ENCODE data around the gene EGFR. TPM values are rescaled to one million over a fixed set of nuclear protein-coding genes. Genes with fewer than 3 reads are reported as not detected.

Gene EGFR
- polyA plus RNA-seq, 1 of the 3 experiments (the other 2 are of a cell fraction), result 37.6 TPM

DNA sequence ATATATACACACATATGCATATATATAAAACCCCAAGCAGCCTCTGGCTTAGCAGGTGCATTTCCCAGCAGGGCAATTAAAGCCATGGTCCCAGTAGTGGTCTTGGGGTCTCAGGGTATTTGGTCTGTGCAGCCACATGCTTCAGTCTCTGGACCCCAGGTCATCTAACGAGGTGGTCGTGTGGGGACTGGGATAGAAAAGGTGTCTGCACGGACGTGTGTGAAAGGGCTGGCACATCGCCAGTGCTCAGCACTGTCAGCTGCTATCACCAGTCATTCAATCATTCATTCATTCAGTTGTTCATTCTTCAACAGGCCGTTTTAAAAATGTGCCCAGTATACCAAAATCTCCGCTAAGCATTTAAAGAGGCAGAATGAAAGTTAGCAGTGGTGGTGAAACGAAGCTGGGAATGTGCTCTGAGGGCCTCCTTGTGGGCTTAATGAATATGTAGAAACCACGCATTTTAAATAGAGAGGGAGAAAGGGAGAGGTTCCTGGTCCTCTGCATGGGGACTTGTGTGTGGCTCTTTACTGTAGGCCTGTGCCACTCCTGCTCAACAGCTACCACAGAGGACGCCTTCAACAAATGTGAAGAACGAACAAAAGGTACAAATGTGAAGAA lies 170.4 kb downstream of the EGFR start (continued):
- TF ChIP-seq, protein P1, sequence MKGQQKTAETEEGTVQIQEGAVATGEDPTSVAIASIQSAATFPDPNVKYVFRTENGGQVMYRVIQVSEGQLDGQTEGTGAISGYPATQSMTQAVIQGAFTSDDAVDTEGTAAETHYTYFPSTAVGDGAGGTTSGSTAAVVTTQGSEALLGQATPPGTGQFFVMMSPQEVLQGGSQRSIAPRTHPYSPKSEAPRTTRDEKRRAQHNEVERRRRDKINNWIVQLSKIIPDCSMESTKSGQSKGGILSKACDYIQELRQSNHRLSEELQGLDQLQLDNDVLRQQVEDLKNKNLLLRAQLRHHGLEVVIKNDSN (IDR thresholded peaks at IDR 0.05; ENCODE audit: borderline replicate concordance, low read depth), result no peak
- no peak for TF ChIP-seq CHD2 (IDR thresholded peaks at IDR 0.05; ENCODE audit: low read length, partially characterized antibody)
- no peak for TF ChIP-seq PBX3 (IDR thresholded peaks at IDR 0.05)

DNA sequence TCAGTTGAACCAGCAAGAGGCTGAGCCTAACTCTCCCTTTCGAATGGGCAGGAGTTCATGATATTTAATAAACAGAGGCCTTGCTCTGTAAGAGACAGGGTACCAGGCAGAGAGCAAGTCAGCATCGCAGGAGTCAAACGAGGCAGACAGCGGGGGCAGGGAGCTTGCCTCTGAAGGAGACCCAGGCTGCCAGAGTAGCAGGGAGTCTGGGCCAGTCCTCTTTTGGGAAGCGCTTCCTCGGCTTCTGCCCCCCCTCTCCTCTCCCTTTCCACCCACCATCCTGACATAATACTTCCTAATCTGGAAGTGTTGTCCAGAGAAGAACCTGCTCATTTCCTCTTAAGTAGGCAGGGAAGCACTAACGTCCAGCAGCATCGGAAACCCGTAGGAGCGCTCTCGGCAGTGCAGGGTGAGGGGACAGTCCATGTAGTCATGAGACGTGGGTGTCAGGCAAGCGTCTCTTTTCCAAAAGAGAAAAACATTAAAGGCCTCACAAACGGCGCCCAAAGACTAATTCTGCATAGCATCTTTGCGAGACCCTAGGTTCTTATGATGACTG lies 171.1 kb downstream of the EGFR start:
- ChIA-PET POLR2A (no interaction called here), CTCF (interaction anchor here (2.2 to 3.0 kb wide), 2 partner anchors 65 to 401 kb away, joined by 6 to 11 read pairs; no protein-coding TSS in a partner anchor)
- H3K9ac ChIP-seq, result no peak overlapping the region
- no peaks in the 10 kb centered on the region for H3K9me2 ChIP-seq
- no peak for DNase-seq
- H3K27me3 ChIP-seq (ENCODE audit: insufficient read depth), result no peaks in the 10 kb centered on the region
- H3K79me2 ChIP-seq (ENCODE audit: insufficient read depth), result no peaks in the 10 kb centered on the region
- peaks cover 47 to 54% of the 10 kb centered on the region in 2 experiments for H3K4me1 ChIP-seq (ENCODE audit: control insufficient read depth in 1 of 2, insufficient read depth in 2 of 2, low read depth in 1 of 2, low read length in 1 of 2)
- TF ChIP-seq YY1 (IDR thresholded peaks at IDR 0.05; ENCODE audit: low read depth) (no peak), SIN3A (IDR thresholded peaks at IDR 0.05; ENCODE audit: borderline replicate concordance, low read depth, low read length) (no peak), EZH2phosphoT487 (IDR thresholded peaks at IDR 0.05; ENCODE audit: borderline replicate concordance, low read depth) (no peak), MEF2A (IDR thresholded peaks at IDR 0.05; ENCODE audit: borderline replicate concordance, low read depth) (no peak)
- H4K20me1 ChIP-seq (ENCODE audit: insufficient read depth), result no peaks in the 10 kb centered on the region; the same call in 1 of the 2 replicates
- WGBS (ENCODE audit: low lambda C conversion rate), result 93% methylated on average over 16 of the region's 16 CpGs
- H3K4me3 ChIP-seq (ENCODE audit: low read depth in 2 of 2, low read length in 1 of 2), result no peak overlapping the region
- H3K36me3 ChIP-seq (replicated peaks in 1 of 2; ENCODE audit: control insufficient read depth in 1 of 2, insufficient read depth in 2 of 2, low read length in 1 of 2), result peaks cover 20 to 55% of the 10 kb centered on the region in 2 experiments
- H3F3A ChIP-seq (replicated peaks; ENCODE audit: insufficient read depth), result peaks cover 64% of the 10 kb centered on the region
- no peak overlapping the region for H2AFZ ChIP-seq (ENCODE audit: low read depth)
- peak overlapping the region in 1 of 2 experiments; percentile 91; a peak in 1 of 4 replicates for H3K27ac ChIP-seq (ENCODE audit: low read depth in 2 of 2, low read length in 1 of 2)
- no peak overlapping the region for H3K4me2 ChIP-seq
- H3K9me3 ChIP-seq, result no peaks in the 10 kb centered on the region

GRCh38 chr7:55190511-55191160 lies 171.8 kb downstream of the EGFR start:
- H3K4me3 ChIP-seq (ENCODE audit: low read depth in 2 of 2, low read length in 1 of 2), result no peak overlapping the region
- peaks cover 15 to 55% of the 10 kb centered on the region in 2 experiments for H3K36me3 ChIP-seq (replicated peaks in 1 of 2; ENCODE audit: control insufficient read depth in 1 of 2, insufficient read depth in 2 of 2, low read length in 1 of 2)
- peaks cover 63% of the 10 kb centered on the region for H3F3A ChIP-seq (replicated peaks; ENCODE audit: insufficient read depth)
- POLR2A ChIA-PET, result no interaction called here
- no peaks in the 10 kb centered on the region for H3K9me3 ChIP-seq
- peak overlapping the region in 1 of 2 experiments; percentile 91; a peak in 3 of 4 replicates for H3K27ac ChIP-seq (ENCODE audit: low read depth in 2 of 2, low read length in 1 of 2)
- no peak overlapping the region for H3K9ac ChIP-seq
- no peak for DNase-seq
- no peaks in the 10 kb centered on the region for H3K9me2 ChIP-seq
- WGBS (ENCODE audit: low lambda C conversion rate), result 98% methylated on average over 7 of the region's 7 CpGs
- no peaks in the 10 kb centered on the region; the same call in 1 of the 2 replicates for H4K20me1 ChIP-seq (ENCODE audit: insufficient read depth)
- H2AFZ ChIP-seq (ENCODE audit: low read depth), result no peak overlapping the region
- no peaks in the 10 kb centered on the region for H3K79me2 ChIP-seq (ENCODE audit: insufficient read depth)
- H3K27me3 ChIP-seq (ENCODE audit: insufficient read depth), result no peaks in the 10 kb centered on the region
- no peak overlapping the region for H3K4me2 ChIP-seq
- TF ChIP-seq IRF3 (IDR thresholded peaks at IDR 0.05; ENCODE audit: low read depth, low read length) (no peak), TCF12 (IDR thresholded peaks at IDR 0.05) (no peak), SMC3 (IDR thresholded peaks at IDR 0.05; ENCODE audit: low read depth, low read length) (no peak), GATA2 (CRISPR knock-in tag; IDR thresholded peaks at IDR 0.05) (no peak), FOXJ3 (CRISPR knock-in tag; IDR thresholded peaks at IDR 0.05) (no peak), RXRA (IDR thresholded peaks at IDR 0.05; ENCODE audit: borderline replicate concordance, low read depth) (no peak), JUND (IDR thresholded peaks at IDR 0.05) (no peak)
- TF ChIP-seq, protein P2, sequence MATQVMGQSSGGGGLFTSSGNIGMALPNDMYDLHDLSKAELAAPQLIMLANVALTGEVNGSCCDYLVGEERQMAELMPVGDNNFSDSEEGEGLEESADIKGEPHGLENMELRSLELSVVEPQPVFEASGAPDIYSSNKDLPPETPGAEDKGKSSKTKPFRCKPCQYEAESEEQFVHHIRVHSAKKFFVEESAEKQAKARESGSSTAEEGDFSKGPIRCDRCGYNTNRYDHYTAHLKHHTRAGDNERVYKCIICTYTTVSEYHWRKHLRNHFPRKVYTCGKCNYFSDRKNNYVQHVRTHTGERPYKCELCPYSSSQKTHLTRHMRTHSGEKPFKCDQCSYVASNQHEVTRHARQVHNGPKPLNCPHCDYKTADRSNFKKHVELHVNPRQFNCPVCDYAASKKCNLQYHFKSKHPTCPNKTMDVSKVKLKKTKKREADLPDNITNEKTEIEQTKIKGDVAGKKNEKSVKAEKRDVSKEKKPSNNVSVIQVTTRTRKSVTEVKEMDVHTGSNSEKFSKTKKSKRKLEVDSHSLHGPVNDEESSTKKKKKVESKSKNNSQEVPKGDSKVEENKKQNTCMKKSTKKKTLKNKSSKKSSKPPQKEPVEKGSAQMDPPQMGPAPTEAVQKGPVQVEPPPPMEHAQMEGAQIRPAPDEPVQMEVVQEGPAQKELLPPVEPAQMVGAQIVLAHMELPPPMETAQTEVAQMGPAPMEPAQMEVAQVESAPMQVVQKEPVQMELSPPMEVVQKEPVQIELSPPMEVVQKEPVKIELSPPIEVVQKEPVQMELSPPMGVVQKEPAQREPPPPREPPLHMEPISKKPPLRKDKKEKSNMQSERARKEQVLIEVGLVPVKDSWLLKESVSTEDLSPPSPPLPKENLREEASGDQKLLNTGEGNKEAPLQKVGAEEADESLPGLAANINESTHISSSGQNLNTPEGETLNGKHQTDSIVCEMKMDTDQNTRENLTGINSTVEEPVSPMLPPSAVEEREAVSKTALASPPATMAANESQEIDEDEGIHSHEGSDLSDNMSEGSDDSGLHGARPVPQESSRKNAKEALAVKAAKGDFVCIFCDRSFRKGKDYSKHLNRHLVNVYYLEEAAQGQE (IDR thresholded peaks at IDR 0.05; ENCODE audit: low read depth, low read length), result no peak
- H3K4me1 ChIP-seq (ENCODE audit: control insufficient read depth in 1 of 2, insufficient read depth in 2 of 2, low read depth in 1 of 2, low read length in 1 of 2), result peaks cover 53 to 54% of the 10 kb centered on the region in 2 experiments
- CTCF ChIA-PET, result interaction anchor here (0.8 to 3.6 kb wide), 6 partner anchors 14 to 65 kb away, joined by 3 to 50 read pairs (median 11); no protein-coding TSS in a partner anchor

Data from SK-N-SH (cell line).